SHP77 (cell line): ENCODE results near the gene APPBP2.
"Not testable (repeated sequence)": the region's sequence is repeated elsewhere in the genome, so short reads cannot be mapped to it uniquely, and the experiment has no call there.

Experiments used
- DNase-seq, 2 experiments: peaks; one replicate each; lab custom pipeline; 2025; lab: John Stamatoyannopoulos, UW

APPBP2 gene

DNA sequence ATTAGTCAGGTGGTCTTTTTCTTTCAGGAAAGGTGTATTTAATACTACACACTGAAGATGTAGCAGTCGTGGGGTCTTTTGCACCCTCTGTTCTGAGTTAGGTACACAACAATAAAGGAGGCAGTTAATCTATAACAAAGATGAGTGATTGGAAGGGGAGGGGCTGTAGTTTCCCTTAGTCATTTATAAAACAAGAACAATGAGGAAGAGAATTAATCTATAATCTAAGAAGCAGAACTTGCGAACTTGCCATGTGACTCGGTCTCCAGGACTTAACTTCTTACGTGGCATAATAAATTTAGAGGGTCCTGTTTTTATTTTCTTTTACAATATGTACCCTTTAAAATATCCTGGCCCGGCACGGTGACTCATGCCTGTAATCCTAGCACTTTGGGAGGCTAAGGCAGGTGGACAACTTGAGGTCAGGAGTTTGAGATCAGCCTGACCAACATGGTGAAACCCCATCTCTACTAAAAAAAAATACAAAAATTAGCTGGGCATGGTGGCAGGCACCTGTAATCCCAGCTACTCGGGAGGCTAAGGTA, 8.6 kb upstream of the APPBP2 start:
- no peak for DNase-seq

DNA sequence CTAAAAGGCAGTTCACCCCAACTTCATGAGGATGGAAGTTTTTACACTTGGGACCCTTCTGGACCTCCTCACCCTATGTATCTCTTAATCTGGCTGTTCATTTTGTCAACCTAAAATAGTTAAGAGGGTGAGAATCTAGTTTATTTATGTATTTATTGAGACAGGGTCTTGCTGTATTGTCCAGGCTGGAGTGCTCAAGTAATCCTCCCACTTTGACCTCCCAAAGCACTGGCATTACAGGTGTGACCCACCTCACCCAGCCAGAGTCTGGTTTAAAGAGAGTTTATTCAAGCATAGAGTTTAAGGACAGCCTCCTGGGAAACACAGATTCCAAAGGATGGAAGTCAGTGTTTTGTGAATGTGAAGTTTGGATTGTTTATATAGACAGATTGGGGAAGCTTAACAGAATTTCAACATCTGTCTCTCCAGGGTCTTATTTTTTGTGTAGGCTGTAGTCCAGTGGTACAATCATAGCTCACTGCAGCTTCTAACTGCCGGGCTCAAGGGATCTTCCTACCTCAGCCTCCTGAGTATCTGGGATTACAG, 8.0 kb upstream of the APPBP2 start:
- no peak for DNase-seq

GRCh38 chr17:60529806-60530205, 3.8 kb upstream of the APPBP2 start:
- DNase-seq, result no peak

DNA sequence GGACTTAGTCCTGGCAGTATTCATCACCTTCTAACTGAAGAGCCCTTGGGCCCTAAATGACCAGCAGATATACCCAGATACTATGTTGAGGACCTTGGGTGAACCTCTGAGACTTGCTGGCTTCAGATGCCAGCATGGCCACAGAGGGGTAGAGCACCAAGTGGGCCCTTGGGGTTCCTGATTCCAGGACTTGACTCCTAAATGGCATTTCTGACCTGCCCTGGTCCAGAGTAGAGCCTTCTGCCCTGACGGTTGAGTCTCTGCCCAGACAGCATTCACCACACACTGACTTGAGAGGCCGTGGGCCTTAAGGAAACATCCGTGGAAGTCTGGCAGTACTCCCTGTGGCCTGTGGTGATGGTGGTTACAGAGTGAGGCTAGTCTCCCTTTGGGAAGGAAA, 2.8 kb upstream of the APPBP2 start:
- DNase-seq, result no peak

- DNase-seq, result no peak
Observed at GRCh38 chr17:60527701-60528100, 1.7 kb upstream of the APPBP2 start.

DNA sequence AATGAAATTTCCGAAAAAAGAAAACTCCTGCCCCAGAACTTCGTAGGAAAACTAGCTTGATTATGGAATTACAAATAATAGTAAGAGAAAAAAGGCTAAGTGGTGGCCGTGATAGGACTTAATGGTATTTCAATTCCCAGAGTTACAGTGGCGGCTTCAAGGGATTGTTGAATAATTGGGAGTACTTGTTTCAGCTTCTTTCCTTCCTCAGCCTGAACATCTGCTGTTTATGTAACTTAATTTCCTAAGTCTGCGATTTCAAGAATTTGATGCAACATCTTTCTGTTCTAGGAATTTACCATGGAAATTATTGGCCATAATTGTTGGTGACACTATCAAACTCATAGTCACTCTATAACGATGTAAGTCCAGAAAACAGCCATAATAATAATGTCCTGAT, 684 bp upstream of the APPBP2 start:
- no peak for DNase-seq

- peak in 1 of 2 experiments; percentile 1 for DNase-seq
Observed at GRCh38 chr17:60525328-60525684, 736 bp downstream of the APPBP2 start.

DNA sequence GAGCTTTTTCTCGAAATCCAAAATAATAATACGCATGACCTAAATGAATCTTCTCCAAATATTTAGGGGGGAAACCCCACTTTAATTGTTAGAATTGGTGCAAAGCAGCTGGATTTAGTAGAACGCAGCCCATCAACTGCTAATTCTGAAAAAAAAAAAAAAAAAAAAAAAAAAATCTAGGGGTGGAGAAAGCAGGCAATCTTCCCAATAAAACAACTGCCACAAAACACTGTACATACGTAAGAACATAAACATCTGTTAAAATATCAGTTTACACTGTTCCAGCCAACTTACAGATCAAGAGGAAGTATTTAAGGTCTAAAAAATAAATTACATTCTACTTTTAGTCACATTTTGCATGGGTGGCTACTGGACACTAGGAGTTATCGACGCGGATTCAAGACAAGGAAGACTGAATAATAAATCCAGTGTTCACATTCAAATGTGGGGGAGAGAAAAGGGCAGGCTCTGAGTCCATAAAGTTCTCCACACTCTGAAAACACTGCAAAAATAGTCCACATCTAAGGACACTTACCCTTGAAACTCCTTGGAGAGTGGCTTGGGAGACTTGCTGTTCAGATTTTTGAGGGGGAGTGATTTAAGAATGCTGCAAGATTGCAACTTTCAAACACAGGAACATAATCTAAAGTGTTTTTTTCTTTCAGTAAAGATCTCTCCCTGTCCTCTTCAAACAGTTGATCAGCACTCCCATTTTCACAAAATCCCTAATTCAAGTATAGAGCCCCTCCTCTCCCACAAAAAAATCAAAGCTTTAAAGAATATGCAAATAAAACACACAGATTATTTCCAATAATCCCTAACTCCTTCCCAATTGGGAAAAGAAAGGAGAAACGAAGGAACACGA, 1.3 kb downstream of the APPBP2 start:
- no peak for DNase-seq

- DNase-seq, result no peak
Observed at GRCh38 chr17:60523822-60524221, 2.2 kb downstream of the APPBP2 start.

DNA sequence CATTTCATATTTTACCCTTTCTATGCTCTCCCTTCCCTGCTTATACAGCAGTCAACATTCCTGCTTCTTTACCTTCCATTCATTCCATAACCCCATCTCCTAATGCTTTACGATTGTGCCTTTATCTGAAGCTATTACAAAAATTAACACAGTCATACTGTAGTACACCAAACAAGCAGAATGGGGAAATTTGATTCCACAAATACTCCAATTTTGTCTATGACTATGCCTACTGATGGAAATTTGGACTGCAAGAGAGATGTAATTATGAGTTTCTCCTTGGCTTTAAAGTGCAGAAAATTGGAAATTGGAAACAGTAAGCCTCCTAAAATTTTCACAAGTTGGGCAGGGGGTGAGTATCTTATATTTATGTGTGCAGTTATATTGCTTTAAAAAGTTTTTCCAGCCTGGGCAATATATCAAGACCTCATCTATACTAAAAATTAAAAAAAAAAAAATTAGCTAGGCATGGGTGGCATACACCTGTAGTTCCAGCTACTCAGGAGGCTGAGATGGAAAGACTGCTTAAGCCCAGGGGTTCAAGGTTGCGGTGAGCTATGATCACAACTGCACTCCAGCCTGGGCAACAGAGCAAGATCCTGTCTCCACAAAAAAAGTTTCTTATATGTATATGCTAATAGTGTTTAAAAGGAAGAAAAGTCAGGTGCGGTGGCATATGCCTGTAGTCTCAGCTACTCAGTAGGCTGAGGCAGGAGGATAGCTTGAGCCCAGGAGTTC, 3.0 kb downstream of the APPBP2 start:
- DNase-seq, result no peak

DNA sequence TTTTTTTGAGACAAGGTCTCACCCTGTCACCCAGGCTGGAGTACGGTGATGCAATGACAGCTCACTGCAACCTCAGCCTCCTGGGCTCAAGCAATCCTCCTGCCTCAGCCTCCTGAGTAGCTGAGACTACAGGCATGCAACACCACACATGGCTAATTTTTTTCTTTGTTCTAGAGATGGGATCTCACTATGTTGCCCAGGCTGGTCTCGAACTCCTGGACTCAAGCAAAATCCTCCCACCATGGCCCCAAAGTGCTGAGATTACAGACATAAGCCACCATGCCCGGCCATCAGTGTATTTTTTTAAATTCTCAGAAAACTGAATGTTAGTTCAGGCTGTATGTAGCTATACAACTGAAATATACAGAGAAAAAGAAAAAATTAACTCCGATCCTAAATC, 6.2 kb downstream of the APPBP2 start:
- no peak for DNase-seq

GRCh38 chr17:60515683-60516082, 10.4 kb downstream of the APPBP2 start:
- DNase-seq, result not testable (repeated sequence)

- not testable (repeated sequence) for DNase-seq
Observed at GRCh38 chr17:60515199-60515598, 10.8 kb downstream of the APPBP2 start.

- no peak for DNase-seq
Observed at GRCh38 chr17:60514500-60514899, 11.5 kb downstream of the APPBP2 start.

GRCh38 chr17:60514053-60514452, 12.0 kb downstream of the APPBP2 start:
- DNase-seq, result no peak

DNA sequence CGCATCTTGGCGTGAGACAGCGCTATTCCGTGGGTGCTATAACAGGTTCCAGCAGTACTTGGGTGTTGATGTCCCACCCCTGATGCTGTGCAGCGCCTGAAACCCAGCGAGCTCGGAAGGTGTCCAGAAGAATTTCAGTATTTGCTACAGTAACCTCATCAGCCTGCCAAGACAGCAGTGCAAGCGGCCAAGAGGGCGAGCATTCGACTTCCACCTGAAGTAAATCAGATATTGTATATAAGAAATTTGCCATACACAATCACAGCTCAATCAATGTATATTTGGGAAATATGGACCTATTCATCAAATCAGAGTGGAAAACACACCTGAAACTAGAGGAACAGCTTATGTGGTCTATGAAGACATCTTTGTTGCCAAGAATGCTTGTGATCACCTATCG, 13.0 kb downstream of the APPBP2 start:
- no peak for DNase-seq

DNA sequence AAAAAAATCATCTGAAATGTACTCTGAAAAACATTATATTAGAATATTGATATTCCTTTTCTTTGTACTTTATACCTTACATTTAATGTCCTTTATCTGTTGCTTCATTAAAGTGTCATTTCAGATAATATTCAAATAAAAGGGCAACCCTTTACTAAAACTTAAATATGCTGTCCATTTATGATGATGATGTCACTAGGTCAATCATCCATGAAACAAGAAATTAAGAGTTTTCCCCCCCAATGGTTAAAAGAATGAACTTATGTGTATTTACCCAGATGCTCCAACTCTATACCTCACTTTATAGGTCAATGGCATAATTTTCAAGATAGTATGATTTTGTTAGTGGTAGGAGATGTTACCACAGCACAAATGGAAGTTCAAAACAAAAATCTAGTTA, 15.3 kb downstream of the APPBP2 start:
- DNase-seq, result no peak

GRCh38 chr17:60510031-60510430, 16.0 kb downstream of the APPBP2 start:
- DNase-seq, result no peak

GRCh38 chr17:60508384-60508980, 17.6 kb downstream of the APPBP2 start:
- no peak for DNase-seq

DNA sequence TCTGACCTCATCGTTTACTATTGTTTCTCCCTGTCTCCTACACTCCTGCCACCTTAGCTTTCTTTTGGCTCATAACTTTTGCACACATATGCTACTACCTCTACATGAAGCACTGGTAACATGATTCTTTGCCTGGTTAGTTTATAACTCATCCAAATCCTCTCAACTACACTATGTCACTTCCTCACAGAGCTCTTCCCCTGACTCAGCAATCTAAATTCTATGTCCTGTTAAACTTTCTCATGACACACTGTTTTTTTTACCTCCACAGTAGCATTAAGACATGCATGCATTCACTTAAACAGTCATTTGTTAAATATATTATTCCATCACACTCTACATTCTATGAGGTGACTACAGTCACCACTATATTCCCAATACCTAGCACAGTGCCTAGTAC, 19.7 kb downstream of the APPBP2 start:
- DNase-seq, result no peak

DNA sequence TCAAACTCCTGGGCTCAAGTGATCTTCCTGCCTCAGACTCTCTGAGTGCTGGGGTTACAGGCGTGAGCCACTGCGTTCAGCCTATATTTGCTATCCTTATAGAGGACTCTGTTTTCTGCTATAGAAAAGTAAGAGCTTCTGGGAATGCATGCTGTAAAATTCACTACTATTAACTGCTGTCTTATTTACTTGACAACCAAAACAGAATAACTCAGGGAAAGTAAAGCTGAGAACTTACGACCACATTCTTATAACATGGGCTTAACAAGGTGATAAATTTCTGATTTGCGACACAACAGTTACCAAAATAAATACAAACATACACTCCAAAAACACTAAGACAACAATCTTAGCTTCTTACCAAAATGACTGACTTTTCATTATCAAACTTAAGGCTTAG, 23.9 kb downstream of the APPBP2 start:
- DNase-seq, result no peak

DNA sequence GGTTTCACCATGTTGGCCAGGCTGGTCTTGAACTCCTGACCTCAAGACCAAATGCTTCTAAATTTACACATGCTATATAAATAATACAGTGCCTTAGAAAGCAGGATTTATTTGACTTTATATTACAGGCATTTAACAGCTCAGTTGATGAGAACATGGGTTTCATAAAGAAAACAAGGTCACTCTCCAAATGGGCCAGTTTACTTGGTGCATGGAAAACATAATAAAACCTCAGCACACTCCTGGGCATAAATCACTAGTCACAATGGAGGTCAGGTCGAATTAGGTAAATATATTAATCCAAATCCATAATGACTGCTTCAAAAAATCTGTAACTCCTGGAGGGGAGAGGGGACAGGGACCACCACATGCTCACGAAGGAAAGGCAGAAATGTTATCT, 24.5 kb downstream of the APPBP2 start:
- DNase-seq, result no peak

GRCh38 chr17:60496041-60496440, 30.0 kb downstream of the APPBP2 start:
- no peak for DNase-seq
